Activated CD4-positive, alpha-beta T cell treated with anti-CD3 and anti-CD28 coated beads for 1 hour (primary cell): ENCODE data around the gene MYCBP2.
"Not testable (repeated sequence)": the region's sequence is repeated elsewhere in the genome, so short reads cannot be mapped to it uniquely, and the experiment has no call there.

Experiments used
- DNase-seq: peaks from one replicate; pipeline ENCODE4 v3.0.0-alpha.2; 2020

The MYCBP2 gene

GRCh38 chr13:77333594-77333993 lies 6.7 kb upstream of the MYCBP2 start:
- DNase-seq = no peak

GRCh38 chr13:77331421-77331820 lies 4.5 kb upstream of the MYCBP2 start:
- DNase-seq = no peak

DNA sequence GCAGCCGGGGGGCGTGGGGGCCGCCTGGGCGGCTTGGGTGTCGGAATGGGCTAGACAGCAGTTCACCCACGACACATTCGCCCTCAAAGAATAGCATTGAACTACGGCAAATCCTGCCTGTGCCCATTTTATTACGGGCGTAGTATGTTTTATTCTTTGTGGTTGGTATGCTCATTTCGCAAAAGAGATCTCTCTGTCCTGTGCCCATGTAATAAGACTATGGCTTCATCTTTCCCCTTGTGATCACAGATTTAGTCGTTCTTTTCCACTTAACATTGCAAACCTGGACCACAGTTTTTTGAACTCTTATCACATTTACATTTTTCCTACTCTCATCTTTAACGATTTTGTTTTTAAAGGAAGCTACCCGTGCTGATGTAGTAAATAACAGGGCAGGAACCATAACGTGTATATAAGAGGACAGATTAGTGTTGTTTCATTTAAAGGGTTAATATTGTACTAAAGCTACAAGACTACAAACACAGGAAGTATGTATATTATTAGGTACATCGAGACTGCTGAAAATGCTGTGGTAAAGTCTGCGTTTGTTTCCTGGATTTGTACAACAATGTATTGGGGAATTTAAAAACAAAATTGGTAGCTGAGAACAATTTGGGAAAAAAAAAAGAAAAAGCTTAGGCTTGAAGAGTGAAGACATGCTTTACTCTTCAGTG lies 3.2 kb upstream of the MYCBP2 start:
- DNase-seq = no peak

DNA sequence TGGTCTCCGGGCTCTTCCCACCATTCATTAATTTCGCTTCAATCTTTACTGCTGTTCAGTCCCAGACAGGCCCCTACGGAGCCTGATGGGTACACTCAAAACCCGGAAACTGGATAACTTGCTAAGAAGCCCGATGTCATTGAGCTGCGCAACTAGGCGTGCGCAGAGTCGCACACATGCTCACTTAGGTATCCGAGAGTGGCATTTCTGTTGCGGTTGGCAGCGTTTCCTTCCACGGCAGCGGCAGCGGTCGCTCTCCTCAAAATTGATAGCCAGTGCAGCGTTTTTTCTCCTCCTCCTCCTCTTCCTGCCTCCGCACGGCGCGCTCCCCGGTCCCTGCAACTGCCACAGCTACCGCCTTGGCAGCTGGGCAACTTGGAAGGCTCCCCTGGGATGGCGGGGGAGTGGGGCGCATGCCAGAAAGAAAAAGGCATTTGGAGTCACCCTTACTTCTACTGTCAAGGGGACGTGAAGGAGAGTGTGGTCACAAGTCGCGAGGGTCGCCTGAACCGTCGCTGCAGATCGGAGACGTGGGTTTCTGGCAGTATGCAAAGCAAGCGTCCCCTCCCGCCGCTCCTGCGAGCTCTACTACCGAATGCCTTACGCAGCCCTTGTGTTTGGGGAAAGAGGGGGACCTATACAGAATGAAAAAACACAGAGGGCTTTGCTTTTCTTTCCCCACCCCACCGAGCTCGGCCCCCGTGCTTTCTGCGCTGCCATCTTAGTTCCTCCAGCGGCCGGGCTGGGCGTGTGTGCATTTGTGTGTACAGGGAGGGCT lies 2.4 kb upstream of the MYCBP2 start:
- peak; percentile 79 for DNase-seq

GRCh38 chr13:77328819-77329132 lies 1.9 kb upstream of the MYCBP2 start:
- DNase-seq = no peak

- DNase-seq = no peak
Measured at GRCh38 chr13:77325371-77325980, 1.4 kb downstream of the MYCBP2 start.

- DNase-seq = no peak
Measured at GRCh38 chr13:77323858-77324257, 3.0 kb downstream of the MYCBP2 start.

DNA sequence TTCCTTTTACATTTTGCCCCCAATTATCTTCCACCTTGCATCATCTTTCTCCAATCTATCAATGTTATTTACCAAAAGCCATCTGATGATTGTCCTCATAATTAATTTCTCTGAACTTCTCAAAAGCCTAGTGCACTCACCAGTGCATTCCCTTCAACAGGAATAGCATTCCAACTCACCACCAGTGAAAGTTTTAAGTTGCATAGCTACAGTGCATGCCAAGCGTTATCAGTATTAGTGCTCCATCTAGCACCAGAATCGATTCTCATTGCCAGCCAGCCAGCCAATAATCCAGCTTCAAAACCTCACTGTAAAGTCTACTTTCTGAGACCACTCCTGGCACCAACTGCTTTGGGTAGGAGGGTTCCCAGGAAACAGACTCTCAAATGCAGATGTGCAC lies 7.4 kb downstream of the MYCBP2 start:
- no peak for DNase-seq

GRCh38 chr13:77318741-77319140 lies 8.2 kb downstream of the MYCBP2 start:
- no peak for DNase-seq

DNA sequence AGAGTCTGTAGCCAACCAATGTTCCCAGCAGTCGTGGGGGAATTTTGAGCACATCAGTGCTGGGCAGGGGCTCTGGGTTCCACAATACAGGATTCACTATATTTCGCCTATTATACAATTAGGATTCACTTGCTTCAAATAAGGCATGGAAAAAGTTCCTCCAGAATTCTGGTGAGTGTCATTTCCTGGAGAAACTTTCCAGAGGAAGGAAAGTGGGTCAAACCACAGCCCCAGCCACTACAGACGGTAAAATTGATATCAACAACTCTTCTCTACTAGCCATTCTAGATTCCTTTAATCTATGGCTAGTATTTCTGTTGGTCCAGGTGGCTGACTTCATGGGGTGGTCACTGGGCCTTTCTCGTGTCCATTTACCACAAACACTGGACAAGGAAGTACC lies 10.5 kb downstream of the MYCBP2 start:
- DNase-seq = no peak

- not testable (repeated sequence) for DNase-seq
Measured at GRCh38 chr13:77315509-77315908, 11.4 kb downstream of the MYCBP2 start.

GRCh38 chr13:77313923-77314322 lies 13.0 kb downstream of the MYCBP2 start:
- no peak for DNase-seq

DNA sequence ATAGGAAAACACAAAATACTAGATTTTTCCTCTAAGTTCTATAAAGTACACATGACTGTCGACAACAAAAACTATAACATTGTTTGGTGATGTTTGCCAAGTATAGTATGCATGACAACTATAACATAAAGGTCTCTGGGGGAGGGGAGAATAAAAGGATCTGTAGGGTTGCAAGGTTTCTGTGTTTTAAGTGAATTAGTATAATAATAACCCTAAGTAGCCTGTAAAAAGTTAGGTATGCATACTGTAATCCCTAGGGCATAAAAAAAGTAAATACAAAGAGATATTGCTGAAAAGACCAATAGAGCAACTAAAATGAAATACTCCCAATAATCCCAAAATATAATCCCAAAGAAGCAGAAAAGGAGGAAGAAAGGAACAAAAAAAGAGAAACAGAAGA lies 14.6 kb downstream of the MYCBP2 start:
- DNase-seq = no peak

DNA sequence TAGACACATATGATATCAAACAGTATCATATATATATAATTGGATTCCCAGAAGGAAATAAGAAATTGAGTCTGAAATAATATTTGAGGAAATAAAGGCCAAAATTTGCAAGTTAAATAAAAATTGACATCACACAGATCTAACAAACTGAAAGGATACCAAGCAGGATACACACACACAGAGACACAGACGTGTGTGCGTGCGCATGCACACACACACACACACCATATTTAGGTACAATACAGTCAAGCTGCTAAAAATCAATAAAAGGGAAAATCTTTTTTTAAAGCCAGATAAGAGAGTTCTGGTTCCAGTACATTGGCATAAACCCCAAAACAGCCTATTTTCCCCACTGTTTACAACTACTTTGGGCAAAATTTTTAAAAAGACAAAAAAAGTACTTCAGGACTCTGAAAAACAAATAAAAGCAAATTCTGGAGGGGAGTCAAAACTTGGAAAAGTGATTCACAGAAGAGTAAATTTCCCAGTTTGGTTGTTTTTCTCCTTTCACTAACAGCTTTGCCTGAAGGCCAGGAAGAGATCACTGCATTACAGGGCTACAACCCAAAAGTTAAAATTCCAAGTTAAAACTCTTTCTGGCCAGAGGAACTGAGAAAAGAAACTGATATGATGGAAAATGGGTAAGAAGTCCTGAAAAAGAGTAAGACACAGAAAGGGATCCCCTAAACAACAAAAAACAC lies 16.2 kb downstream of the MYCBP2 start:
- no peak for DNase-seq

- DNase-seq = no peak
Measured at GRCh38 chr13:77310161-77310560, 16.7 kb downstream of the MYCBP2 start.

DNA sequence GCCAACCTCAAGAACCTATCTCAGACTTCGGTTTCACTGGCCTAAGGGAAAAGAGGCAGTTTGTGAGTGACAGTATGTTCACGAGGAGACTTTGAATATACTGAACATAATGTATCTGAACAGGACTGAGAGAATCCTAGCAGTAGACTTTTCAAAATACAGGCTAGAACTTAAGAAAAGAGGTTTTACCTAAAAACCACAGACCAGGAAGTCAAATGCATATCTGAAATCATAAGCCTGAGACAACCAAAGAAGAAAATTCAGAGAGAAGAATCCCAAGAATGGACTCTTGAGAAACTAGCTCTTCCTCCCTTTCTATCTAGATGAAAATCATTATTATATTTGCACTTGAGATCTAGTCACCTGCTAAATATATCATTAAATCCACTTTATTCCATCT lies 17.6 kb downstream of the MYCBP2 start:
- no peak for DNase-seq

GRCh38 chr13:77306458-77306857 lies 20.4 kb downstream of the MYCBP2 start:
- DNase-seq = no peak

DNA sequence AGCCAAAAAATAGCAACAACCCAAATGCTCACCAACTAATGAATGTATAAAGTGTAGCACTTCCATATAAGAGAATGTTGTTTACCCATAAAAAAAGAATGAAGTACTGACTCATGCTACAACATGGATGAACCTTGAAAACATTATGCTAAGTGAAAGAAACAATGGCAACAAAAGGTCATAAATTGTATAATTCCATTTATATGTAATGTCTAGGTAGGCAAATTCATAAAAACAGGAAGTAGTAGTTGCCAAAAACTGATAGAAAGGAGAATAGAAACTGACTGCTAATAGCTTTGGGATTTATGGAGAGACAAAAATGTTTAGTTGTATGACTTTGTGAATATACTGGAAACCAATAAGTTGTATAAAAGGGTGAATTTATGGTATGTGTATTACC lies 21.6 kb downstream of the MYCBP2 start:
- no peak for DNase-seq

DNA sequence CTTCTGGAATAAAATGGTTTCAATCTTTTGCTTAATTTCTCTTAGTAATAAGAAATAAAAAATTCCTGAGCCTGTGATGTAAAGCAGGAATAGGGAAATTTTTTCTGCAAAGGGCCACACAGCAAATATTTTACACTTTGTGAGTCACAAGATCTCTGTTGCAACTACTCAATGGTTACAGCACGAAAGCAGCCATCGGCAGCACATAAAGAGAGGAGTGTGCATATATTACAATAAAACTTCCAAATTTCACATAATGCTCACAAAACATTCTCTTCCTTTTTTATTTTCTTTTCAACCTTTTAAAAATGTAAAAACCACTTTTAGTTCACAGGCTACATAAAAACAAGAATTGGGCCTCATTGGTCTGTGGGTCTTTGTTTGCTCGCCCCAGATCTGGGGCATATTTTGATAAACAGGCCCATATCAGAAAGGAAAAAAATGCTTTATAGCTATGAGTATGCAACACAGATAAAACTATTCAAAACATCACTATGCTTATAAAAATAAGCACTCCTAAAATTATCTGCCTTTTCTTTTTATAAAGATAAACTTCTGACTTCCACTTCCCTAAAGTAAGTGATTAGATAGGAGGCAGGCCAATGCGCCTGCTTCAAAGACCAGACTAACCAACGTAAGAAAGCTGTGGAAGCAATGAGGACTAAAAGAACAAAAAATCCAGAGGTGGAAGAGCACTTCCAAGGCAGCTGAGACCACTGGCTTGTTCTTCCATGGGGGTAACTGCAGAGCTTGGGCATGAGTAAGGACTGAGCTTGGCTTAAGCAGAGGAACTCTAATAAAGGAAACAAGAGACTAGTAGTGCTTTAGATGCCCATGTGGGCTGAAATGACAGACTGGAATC lies 26.5 kb downstream of the MYCBP2 start:
- DNase-seq = no peak

DNA sequence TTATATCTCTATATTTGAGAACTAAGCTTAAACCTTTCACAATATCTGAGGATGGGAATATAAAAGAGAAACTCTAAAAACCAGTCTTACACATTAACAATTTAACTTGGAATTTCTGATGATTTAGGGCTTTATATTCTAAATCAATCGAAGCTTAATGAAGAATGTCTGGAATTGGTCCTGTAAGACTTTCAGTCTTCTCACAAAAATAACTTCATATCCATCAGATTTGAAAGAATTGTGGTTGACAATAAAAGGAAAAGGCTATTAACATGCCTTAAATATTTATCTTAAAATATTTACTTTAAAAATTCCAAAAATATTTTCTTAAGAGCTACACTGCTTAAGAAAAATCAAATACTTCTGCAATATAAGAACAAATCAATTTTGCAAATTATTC lies 27.3 kb downstream of the MYCBP2 start:
- DNase-seq = no peak

- DNase-seq = no peak
Measured at GRCh38 chr13:77298426-77298825, 28.5 kb downstream of the MYCBP2 start.

DNA sequence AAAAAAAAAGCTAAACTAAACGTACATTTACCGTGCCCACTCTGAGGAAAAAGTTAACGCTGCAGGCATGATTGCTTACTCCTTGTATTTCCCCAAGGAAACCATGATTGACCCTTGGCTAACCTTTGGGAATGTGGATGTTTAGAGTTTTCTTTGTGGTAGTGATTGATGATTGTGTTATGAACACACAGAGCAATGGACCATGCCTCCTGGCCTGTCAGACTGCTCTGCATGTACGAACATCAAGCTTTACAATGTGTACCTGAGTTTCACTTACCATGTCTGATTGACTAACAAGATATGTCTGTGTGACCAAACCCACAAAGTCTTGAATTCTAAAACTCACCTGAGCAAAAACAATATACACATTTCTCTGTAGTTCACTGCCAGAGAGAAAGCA lies 35.1 kb downstream of the MYCBP2 start:
- no peak for DNase-seq

- no peak for DNase-seq
Measured at GRCh38 chr13:77290342-77290741, 36.6 kb downstream of the MYCBP2 start.
